Head of caudate nucleus (tissue), 42 donors: ENCODE measurements around the gene PPP2R5B.

ENCODE experiments used
- DNase-seq, 42 donors: peaks; one replicate each; pipeline versions ENCODE4 v3.0.0 to v3.0.0-alpha.2; 2020 to 2021; ENCODE audit warnings: mixed read lengths in 7 of 42
- intact Hi-C: fragments of 100-400 bp; cut with DNase I; formaldehyde crosslinking; loops from one replicate; pipeline ENCODE4 v1.15.0; 2022

Gene PPP2R5B

DNA sequence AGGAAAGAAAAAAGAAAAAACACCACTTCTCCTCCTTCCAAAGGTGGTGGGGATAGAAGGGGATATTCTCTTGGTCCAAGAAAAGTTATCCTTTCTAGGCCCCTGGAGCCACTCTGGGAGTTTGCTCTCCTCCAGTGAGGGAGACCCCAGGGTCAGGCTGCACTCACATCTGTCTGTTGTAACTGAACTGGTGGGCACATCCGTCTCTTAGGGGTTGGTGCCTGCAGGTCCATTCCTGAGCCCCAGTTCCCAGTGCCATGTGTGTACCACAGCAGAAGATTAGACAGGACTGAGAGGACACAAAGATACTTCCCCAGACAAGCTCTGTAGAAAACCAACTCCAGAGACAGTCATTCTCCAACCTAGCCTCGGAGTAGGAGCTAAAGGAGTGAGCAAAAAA lies 4.4 kb upstream of the PPP2R5B start:
- intact Hi-C loops, result loop anchor here (10.0 kb wide), 1 partner anchor 195 kb away; the partner anchor contains the start of genes TM7SF2 and ZNHIT2
- no peak for DNase-seq

DNA sequence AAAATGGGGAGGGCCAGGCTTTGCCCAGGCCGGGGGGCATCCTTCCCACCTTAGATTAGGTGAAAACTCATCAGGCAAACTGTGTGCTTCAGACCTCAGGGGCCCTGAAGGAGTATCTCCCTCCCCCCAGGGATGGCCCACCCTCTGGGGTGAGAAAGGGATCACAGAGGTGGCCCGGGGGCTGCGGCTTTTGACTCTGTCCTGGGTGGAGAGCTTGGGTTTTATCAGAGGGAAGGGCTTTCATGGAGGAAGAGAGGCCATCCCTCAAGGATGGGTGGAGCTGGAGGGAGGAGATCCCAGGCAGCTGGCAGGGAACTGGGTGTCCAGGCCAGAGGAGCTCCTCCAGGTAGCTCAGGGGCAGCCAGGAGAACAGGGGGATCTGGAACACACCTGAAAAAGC lies 3.1 kb upstream of the PPP2R5B start:
- intact Hi-C loops, result loop anchor here (10.0 kb wide), 1 partner anchor 193 kb away; the partner anchor contains the start of genes TM7SF2 and ZNHIT2
- DNase-seq, result no peak

DNA sequence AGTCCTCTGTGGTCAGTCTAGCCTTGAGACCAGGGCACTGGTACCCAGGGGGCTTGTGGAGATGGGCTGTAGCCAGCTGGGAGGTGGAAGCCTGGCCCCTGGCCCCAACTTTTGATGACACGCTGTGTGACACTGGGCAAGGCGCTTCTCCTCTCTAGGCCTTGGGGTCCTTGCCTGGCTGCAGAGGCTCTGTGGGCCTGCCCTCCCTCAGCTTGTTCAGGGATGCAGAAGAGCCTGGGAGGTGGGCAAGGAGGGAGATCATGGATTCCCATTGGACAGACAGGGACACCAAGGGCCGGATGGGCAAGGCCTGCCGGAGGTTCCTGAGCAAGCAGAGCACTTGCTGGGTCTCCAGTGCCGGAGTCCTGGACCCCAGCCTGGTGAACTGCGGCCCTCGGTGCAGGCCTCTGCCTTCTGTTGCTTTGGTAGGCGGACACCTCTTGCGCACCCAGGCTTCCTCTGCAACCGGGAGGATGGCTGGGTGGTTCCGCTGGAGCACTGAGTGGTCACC lies 1.3 kb upstream of the PPP2R5B start:
- no peak for DNase-seq
- intact Hi-C loops, result loop anchor here (10.0 kb wide), 1 partner anchor 192 kb away; the partner anchor contains the start of genes TM7SF2 and ZNHIT2

DNA sequence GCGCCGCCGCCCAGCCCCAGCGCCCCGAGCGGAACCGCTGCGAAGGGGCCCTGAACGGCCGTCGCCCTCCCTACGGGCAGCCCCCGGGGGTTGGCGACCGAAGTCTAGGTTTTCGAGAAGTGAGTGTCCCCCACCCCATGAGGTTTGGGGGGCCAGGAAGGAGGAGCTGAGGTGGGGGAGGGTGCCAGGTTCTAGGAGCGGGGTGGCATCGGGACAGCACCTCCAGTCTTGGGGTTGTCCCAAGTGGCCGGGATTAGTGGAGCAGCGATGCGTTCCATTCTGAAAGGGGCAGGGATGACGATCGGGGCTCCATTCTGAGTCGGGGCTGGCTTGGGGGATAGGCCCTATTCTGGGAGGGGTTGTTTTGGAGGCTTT lies 408 bp downstream of the PPP2R5B start:
- DNase-seq, result peak in 6 of 42 donors; percentile 19 to 54 (median 23)
- intact Hi-C loops, result loop anchor here (10.0 kb wide), 1 partner anchor 190 kb away; the partner anchor contains the start of genes TM7SF2 and ZNHIT2

DNA sequence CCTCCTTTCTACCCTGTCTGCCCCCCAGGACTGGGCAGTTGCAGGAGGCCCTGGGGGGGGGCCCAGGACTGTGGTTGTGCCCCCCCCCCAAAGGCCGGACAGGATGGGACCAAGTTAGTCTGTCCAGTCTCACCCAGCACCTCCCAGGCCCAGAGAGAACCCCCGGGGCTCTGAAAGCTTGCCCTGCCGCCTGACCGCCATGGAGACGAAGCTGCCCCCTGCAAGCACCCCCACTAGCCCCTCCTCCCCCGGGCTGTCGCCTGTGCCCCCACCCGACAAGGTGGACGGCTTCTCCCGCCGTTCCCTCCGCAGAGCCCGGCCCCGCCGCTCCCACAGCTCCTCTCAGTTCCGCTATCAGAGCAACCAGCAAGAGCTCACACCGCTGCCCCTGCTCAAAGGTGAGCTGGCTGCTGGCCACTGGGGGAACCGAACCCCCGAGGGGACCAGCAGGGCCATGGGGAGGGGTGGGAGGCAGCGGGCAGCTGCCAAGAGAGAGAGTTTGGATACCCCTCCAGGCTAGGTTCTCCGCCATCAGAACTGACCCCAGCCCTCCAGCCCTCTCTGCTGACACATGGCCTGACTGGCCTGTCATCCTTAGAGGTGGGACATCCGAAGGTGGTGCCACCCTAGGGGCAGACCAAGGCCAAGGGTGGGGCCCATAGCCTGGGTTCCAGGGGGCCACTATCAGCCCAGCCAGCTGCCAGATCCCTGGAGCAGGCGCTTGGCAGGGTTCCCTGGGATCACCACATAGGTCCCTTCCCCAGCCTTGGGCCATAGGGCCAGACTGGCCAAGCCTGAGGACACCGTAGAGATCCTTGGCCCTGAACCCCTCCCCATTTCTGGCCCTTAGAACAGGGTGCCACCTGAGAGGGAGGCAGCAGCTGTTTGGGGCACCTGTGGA lies 1.3 kb downstream of the PPP2R5B start:
- intact Hi-C loops, result loop anchor here (10.0 kb wide), 1 partner anchor 189 kb away; the partner anchor contains the start of genes TM7SF2 and ZNHIT2
- DNase-seq, result no peak

DNA sequence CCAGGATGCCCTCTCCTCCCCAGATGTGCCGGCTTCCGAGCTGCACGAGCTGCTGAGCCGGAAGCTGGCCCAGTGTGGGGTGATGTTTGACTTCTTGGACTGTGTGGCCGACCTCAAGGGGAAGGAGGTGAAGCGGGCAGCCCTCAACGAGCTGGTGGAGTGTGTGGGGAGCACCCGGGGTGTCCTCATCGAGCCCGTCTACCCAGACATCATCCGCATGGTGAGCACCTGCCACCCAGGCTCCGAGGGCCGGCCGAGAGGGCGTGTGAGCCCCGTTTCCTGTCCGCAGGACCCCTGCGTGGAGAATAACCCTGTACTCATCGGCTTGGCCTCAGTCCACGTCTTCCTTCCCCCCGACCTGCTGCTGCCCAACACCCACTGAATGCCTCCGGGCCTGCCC lies 2.2 kb downstream of the PPP2R5B start:
- DNase-seq, result no peak
- intact Hi-C loops, result loop anchor here (10.0 kb wide), 1 partner anchor 188 kb away; the partner anchor contains the start of genes TM7SF2 and ZNHIT2

DNA sequence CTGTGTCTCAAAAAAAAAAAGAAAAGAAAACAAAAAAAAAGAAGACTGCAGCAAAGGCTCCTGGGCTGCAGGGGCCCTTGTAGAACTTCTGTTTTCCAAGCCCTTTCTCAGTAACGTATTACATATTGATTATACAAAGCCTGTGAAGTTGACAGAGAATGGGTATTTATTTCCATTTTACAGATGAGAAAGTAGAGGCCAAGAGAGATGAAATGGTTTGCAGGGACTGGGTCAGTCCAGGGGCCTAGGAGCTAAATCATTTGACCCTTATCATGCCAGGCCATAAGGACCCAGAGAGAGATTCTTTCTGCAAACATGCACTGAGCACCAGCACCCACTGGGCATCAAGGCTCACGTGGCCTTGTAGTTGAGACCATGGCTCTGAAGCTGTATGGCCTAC lies 4.5 kb downstream of the PPP2R5B start:
- intact Hi-C loops, result loop anchor here (10.0 kb wide), 1 partner anchor 186 kb away; the partner anchor contains the start of genes TM7SF2 and ZNHIT2
- DNase-seq, result no peak

DNA sequence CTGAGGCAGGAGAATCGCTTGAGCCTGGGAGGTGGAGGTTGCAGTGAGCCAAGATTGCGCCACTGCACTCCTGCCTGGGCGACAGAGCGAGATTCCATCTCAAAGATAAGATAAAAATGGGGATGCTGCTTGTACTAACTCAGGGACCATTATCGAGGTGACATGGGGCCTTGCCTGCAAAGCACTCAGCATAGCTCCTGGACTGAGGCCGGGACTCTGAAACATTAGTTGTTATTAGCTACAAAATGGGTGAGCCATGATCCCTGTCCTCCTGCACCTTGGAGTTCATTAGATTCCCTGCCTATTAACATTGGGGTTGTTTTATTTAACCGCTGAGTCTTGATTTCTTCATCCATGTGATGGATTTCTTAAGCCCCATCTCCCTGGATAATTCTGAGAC lies 5.1 kb downstream of the PPP2R5B start:
- no peak for DNase-seq
- intact Hi-C loops, result loop anchor here (10.0 kb wide), 1 partner anchor 185 kb away; the partner anchor contains the start of genes TM7SF2 and ZNHIT2

DNA sequence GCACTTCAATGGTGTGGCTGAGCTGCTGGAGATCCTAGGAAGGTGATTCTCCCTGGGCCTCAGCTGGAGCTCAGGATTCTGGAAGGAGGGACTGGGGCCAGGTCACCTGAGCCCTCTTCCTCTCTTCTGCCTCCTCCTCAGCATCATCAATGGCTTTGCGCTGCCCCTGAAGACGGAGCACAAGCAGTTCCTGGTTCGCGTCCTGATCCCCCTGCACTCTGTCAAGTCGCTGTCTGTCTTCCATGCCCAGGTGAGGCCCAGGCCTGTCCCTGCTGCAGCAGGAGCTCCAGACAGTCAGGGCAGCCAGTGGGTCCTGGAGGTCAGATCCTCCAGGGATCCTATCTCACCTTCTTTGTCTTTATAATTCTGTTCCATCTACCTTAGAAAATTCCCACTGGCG lies 5.9 kb downstream of the PPP2R5B start:
- DNase-seq, result no peak
- intact Hi-C loops, result no loop called here

DNA sequence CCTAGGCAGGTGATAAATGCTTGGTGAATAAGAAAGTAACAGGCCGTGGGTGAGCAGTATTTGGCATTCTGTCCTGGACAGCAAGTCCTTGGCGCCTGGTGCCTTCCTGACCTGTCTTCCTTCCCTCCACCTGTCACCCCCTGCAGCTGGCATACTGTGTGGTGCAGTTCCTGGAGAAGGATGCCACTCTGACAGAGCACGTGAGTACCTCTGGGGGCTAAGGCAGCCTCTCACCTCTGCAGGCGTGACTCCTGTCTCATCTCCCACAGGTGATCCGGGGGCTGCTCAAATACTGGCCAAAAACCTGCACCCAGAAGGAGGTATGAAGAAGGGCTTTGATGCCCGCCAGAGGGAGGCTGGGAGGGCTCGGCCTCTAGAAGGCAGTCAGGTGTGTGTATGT lies 6.8 kb downstream of the PPP2R5B start:
- intact Hi-C loops, result no loop called here
- DNase-seq, result no peak

DNA sequence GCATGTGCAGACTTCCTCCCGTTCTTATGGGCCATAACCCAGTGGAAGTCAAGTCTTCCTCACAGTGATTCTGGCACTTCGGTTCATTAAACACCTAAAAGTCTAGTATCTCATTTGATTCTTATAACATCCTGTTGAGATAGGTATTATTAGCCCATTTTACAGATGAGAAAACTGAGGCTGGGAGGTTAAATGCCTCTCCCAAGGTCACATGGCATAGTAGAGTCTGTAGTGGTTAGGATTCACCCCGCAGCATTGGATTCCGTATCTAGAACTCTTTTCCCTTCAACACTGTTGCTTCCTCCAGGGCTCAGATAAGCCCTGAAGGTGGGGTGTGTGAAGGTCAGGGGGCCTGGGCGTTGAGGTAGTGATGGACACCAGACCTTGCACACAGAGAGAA lies 7.8 kb downstream of the PPP2R5B start:
- intact Hi-C loops, result no loop called here
- no peak for DNase-seq

DNA sequence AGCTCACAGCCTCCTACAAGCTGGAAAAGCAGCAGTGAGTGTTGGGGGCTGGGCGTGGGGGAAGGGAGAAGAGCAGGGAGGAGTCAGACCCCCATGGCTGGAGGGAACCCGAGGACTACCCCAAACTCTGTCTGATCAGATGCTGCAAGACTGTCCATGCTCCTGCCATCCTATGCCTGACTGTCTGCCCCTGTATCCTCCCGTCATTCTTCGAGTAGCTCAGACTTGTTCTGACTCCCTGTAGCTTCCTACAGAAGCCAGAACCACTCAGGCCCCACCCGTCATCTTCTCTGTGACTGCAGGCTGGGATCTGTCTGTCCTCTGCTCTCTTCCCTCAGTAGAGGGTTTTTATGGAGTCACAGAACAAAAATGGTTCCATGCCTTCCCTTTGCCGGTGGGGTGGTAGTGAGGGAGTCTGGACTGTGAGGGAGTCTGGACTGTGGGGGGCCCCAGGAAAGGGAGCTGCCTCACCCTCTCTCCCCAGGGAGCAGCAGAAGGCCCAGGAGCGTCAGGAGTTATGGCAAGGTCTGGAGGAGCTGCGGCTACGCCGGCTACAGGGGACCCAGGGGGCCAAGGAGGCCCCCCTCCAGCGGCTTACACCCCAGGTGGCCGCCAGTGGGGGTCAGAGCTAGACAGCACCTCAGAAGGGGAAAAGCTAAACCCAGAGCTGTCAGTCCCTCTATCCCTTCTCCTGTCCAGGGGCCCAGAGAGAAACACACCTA lies 8.9 kb downstream of the PPP2R5B start:
- peak in 4 of 42 donors; percentile 40 to 56 (median 50) for DNase-seq
- intact Hi-C loops, result no loop called here

DNA sequence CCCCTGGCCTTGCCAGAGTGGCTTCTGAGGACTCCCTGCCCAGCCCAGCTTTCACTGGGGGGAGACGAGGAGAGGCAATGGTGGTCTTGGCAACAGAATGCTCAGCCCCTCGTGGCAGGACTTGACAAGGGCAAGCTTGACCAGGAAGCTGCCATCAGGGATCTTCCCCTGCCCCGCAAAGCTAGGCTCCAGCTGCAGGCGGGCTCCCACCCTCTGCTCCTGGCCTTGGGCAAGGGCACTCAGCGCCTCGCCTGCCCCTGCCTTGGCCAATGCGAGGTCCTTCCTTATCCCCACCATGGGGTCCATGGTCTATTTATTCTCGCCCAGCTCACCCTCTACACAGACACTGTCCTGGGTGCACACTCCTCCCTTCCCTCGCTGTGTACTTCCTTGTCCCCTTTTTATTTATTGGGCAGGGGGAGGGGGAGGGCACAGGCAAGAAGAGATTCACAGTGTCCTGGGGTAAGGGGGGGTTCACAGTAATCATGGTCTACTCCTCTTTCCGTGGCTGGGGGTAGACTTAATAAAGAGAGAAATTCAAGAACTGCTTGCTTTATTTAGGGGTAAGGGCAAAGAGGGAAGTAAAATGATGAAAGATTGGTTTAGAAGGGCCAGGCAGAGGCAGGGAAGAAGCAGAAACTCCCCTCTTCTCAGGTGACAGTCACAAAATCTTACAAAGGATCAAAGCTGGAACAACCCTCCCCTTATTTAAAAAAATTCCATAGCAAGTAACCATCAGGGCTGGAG lies 9.6 kb downstream of the PPP2R5B start:
- DNase-seq, result no peak
- intact Hi-C loops, result no loop called here

DNA sequence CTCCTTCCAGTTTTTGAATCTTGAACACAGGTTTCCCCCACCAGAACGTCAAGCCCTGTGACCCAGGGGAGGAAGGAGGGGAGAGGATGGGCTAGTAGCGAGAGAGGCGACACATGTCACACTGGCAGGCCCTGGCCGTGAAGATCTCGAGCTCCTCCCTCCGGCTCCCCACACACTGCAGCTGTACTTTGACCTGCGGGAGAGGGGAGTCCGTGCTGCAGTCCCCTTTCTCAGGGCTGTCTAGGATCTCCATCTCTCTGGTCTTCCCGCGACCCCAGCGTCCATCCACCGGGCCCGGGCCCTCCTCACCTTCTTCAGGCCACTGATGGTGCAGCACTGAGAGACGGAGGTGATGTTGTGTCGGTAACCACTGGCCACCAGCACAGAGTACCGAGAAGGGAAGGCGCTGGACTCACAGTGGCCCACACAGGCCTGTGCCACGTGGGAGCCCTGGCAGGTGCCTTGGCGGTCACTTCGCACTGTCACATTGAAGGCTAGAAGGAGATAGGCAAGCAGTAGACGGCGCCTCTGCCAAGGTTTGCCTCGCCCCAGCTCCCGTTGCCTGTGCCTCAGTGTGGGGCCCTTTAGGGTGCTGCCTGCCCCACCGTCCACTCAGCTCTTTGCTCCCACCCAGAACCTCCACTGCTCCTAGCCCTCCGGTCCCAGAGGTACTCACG lies 10.3 kb downstream of the PPP2R5B start:
- intact Hi-C loops, result no loop called here
- DNase-seq, result no peak

DNA sequence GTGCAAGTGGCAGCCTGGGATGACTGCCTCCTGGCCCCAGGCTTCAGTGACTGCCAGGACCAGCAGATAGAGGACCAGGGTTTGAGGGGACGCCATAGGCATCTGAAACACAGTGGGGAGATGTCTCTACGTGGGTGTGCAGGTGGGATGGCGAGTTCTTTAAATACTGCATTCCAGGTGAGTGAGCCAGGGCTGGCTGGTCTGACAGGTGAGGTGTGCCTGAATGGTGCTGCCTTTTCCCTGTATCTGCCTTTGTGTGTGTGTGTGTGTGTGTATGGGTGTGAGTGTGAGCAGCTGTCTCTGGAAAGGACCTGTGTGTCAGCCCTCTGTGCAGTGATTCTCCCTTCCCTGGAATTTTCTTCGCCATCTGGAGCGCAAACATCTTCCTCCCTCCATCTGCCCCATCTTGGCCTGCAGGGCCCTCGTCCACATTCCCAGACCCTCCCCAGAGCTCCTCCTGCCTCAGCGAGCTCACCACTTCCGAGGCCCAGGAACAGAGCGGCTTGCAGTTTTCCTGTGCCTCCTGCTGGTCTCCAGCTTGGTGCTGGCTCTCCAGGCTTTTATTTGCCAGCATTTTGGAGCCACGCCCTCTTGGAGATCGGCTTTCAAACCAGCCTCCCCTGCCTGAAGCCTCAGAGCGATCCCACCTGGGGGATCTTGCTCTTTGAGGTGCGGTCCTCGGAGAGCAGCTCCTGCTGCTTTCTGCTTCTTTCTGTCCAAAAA lies 11.0 kb downstream of the PPP2R5B start, which contains the start of gene GPHA2:
GPHA2 (minus strand) TSS at position 535 of the 723 bp plus-strand sequence; CDS start at position 102, 433 bp downstream.
- DNase-seq, result peak in 2 of 42 donors; percentile 47 to 54
- intact Hi-C loops, result no loop called here

DNA sequence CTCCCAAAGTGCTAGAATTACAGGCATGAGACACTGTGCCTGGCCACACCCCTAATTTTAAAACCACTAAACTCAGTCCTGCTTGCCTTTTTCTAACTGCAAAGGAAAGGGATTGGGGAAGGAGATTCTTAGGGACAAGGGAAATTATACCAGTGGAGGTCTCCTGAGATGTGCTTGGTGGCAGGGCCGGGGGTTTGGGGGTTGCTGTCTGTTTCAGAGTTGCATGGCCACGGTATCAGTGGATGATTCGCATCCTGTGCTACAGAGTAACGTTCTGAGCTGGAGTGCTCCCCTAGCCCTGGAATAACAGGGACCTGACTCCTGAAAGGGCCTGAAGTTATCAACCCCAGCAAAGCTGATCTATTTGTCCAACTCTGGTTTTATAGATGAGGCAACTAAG lies 12.1 kb downstream of the PPP2R5B start:
- intact Hi-C loops, result no loop called here
- no peak for DNase-seq

DNA sequence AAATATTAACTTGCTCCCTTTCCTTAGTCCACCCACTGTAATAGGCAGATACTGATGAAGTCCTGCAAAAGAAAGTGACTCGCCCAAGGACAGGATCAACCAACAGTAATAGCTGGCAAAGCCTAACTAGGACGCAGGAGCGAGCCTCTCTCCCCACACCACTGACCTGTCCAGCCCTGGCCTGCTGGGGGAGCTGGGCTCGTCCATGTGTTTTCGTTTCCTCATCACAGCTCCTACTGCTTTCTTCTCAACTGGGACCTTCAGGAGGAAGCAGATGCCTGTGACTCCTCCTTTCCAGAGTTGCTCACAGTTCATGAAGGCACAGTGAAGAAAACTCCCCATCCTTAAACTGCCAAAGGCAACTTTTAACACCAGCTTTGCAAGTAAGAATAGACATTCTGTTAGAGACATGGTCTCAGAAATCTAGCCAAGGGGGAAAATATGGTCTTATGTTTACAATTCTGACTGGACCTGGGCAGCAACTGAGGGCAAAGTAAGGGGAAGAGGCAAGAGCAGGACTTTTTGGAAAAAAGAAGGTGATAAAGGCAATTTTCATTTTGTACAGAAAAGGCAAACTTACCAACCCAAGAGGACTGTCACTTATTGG lies 22.8 kb downstream of the PPP2R5B start:
- intact Hi-C loops, result no loop called here
- DNase-seq, result no peak
